Mammary epithelial cell (primary cell): Measurements from ENCODE around the gene GGCX.

Experiments
- EZH2 ChIP-seq: IDR thresholded peaks from 2 replicates; pipeline ENCODE4 v1.6.1; 2012; ENCODE audit warnings: low read length, inconsistent platforms, borderline replicate concordance
- TF ChIP-seq, protein P1 (sequence below), 2 donors: IDR thresholded peaks in 1 of 2; conservative IDR thresholded peaks in 1 of 2; 2 replicates each; pipeline ENCODE4 v1.5.1; 2011 to 2012; ENCODE audit warnings: inconsistent platforms in 2 of 2, low read length in 2 of 2, mild to moderate bottlenecking in 2 of 2, control low read depth in 1 of 2, low read depth in 1 of 2; ENCODE audit not compliant: insufficient read depth in 1 of 2; ENCODE audit errors: extremely low read depth in 1 of 2

DNA sequence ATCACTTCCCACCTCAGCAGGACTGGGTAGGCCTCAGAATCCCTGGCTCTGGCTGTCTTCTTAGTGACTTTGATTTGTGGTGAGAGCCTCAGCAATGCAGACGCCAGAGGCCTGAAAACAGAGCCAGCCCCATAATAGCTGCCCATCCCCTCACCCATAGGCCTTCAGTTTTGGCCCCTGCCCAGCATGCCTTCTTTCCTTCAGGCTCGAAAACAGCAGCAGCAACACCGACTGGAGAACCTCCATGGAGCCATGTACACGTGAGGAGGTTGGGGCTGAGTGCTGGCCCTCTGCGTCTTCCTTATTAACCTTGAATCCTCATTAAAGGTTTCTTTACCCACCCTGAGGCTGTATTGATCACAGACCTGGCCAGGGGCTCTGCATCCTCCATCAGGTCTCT, 35.9 kb upstream of the GGCX start:
- TF ChIP-seq, protein P1, sequence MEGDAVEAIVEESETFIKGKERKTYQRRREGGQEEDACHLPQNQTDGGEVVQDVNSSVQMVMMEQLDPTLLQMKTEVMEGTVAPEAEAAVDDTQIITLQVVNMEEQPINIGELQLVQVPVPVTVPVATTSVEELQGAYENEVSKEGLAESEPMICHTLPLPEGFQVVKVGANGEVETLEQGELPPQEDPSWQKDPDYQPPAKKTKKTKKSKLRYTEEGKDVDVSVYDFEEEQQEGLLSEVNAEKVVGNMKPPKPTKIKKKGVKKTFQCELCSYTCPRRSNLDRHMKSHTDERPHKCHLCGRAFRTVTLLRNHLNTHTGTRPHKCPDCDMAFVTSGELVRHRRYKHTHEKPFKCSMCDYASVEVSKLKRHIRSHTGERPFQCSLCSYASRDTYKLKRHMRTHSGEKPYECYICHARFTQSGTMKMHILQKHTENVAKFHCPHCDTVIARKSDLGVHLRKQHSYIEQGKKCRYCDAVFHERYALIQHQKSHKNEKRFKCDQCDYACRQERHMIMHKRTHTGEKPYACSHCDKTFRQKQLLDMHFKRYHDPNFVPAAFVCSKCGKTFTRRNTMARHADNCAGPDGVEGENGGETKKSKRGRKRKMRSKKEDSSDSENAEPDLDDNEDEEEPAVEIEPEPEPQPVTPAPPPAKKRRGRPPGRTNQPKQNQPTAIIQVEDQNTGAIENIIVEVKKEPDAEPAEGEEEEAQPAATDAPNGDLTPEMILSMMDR (conservative IDR thresholded peaks at IDR 0.05 in 1 of 2, IDR thresholded peaks at IDR 0.05 in 1 of 2; ENCODE audit: extremely low read depth in 1 of 2, insufficient read depth in 1 of 2, low read depth in 1 of 2, low read length in 2 of 2) = no peak
- no peak for TF ChIP-seq EZH2
